ENCODE results near the gene HSPB6.

The HSPB6 gene

DNA sequence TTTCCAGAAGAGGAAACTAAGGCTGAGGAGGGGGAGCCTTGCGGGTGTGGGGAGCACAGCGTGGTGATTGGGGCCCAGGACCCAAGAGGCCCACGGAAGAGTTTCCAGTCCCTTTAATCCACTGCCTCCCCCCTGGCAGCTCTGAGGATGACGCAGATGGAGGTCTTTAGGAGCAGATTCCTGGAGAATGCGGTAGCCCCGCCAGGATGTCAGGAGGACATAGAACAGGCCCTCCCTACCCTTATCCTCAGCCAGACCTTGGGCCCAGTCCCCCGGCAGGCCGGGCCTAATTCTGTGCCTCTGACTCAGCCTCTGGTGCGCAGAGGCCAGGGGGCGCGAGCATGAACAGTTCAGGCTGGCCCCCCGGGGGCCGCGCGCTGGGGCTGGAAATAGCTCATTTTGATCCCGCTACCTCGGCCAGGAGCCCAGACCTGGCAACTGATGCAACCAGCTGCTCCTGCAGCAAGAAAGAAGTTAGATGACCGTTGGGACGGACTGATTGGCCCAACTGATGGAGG, 461 bp upstream of the HSPB6 start:
- Histone ChIP-seq H2AFZ (ENCODE audit: low read length) (peak overlapping the region; percentile 75), H2BK12ac (ENCODE audit: low read length) (peak overlapping the region; percentile 58), H3K23ac (ENCODE audit: low read depth, low read length, poor library complexity) (peak overlapping the region; percentile 65), H3K4ac (ENCODE audit: low read length) (peak overlapping the region; percentile 53), H3K9me3 (replicated peaks in 1 of 2; ENCODE audit: control insufficient read depth in 2 of 2, insufficient read depth in 1 of 2, low read depth in 1 of 2, low read length in 2 of 2) (no peaks in the 10 kb centered on the region), H3K14ac (ENCODE audit: low read length) (peak overlapping the region; percentile 56), H3K18ac (ENCODE audit: low read length) (peak overlapping the region; percentile 74), H3K79me1 (ENCODE audit: low read depth, low read length) (peaks cover 17% of the 10 kb centered on the region), H3K4me1 (ENCODE audit: control insufficient read depth in 2 of 2, insufficient read depth in 1 of 2, low read depth in 1 of 2, low read length in 2 of 2) (peaks cover 12 to 24% of the 10 kb centered on the region in 2 donors), H2BK15ac (ENCODE audit: low read length) (peak overlapping the region; percentile 97), H3K9ac (ENCODE audit: low read depth, low read length, poor library complexity) (peak overlapping the region; percentile 81), H3K27me3 (ENCODE audit: control insufficient read depth in 3 of 3, insufficient read depth in 3 of 3, low read depth in 1 of 3, low read length in 3 of 3) (peaks cover 0 to 13% (median 3%) of the 10 kb centered on the region in 3 experiments), H2BK5ac (ENCODE audit: low read length) (peak overlapping the region; percentile 75), H2BK120ac (ENCODE audit: low read depth, low read length) (peak overlapping the region; percentile 72), H2AK5ac (ENCODE audit: low read depth, low read length) (peak overlapping the region; percentile 99), H3K4me3 (ENCODE audit: low read length in 2 of 2) (peak overlapping the region; percentile 76 to 93), H3K4me2 (ENCODE audit: insufficient read depth, low read length, poor library complexity, severe bottlenecking) (peak overlapping the region; percentile 83), H4K91ac (ENCODE audit: low read depth, low read length, poor library complexity) (no peak overlapping the region), H3K27ac (replicated peaks; ENCODE audit: low read length) (peak overlapping the region; percentile 90), H3K36me3 (replicated peaks in 1 of 2; ENCODE audit: control insufficient read depth in 2 of 2, insufficient read depth in 2 of 2, low read length in 2 of 2) (peaks cover 25 to 53% of the 10 kb centered on the region in 2 donors), H4K8ac (ENCODE audit: low read depth, low read length) (peak overlapping the region; percentile 82)
- no CpG with 5 or more reads among the region's 19 CpGs for WGBS, 2 donors (ENCODE audit: extremely low coverage in 2 of 2, insufficient read length in 2 of 2, insufficient replicate concordance in 1 of 2)
- no peak for DNase-seq (ENCODE audit: low spot score)

DNA sequence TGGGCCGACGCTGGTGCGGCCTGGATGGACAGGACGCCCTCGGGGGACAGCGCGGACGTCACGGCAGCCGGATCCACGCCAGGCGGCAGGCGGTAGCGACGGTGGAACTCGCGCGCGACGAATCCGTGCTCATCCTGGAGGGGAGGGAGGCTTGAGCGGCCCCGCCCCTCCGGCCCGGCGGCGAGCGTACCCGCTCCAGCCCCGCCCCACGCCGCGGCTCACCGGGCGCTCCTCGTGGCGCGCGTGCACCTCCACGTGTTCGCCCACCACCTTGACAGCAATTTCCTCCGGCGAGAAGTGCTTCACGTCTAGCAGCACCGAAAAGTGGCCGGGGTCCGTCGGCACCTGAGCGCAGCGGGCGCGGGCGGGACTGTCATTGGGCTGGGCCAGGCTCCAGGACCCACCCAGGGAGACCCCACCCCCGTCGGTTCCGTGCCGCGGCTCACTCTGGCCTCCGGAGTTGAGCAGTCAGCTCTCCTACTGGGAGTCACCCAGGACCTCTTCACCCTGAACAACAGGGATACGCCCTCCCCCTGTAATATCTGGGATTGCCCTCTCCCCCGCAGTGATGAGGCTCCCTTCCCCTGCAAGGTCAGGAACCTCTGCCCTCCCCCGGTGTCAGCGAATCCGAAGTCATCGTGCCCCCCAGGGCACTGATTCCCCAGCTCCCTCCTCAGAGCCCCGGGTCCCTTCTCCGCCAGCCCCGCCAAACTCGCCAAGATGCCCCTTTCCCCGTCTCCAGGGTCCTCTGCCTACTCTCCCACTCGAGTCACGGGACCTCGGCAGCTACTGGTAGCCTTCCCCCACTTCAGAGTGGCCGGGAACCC, 1.1 kb downstream of the HSPB6 start:
- peak overlapping the region; percentile 49 for H3K4me2 ChIP-seq (ENCODE audit: insufficient read depth, low read length, poor library complexity, severe bottlenecking)
- DNase-seq (ENCODE audit: low spot score), result no peak

GRCh38 chr19:35755131-35755549, 1.7 kb downstream of the HSPB6 start:
- Histone ChIP-seq H3K18ac (ENCODE audit: low read length) (peak overlapping the region; percentile 96), H2AK5ac (ENCODE audit: low read depth, low read length) (peak overlapping the region; percentile 98), H2AFZ (ENCODE audit: low read length) (no peak overlapping the region), H2BK12ac (ENCODE audit: low read length) (no peak overlapping the region), H3K36me3 (replicated peaks in 1 of 2; ENCODE audit: control insufficient read depth in 2 of 2, insufficient read depth in 2 of 2, low read length in 2 of 2) (peaks cover 14 to 39% of the 10 kb centered on the region in 2 donors), H3K9ac (ENCODE audit: low read depth, low read length, poor library complexity) (peak overlapping the region; percentile 86), H3K9me3 (replicated peaks in 1 of 2; ENCODE audit: control insufficient read depth in 2 of 2, insufficient read depth in 1 of 2, low read depth in 1 of 2, low read length in 2 of 2) (no peaks in the 10 kb centered on the region), H3K4me3 (ENCODE audit: low read length in 2 of 2) (peak overlapping the region in 1 of 2 donors; percentile 70), H3K23ac (ENCODE audit: low read depth, low read length, poor library complexity) (peak overlapping the region; percentile 73), H3K4ac (ENCODE audit: low read length) (no peak overlapping the region), H3K27ac (replicated peaks; ENCODE audit: low read length) (no peak overlapping the region), H3K27me3 (ENCODE audit: control insufficient read depth in 3 of 3, insufficient read depth in 3 of 3, low read depth in 1 of 3, low read length in 3 of 3) (peaks cover 0 to 13% (median 3%) of the 10 kb centered on the region in 3 experiments), H4K91ac (ENCODE audit: low read depth, low read length, poor library complexity) (peak overlapping the region; percentile 43), H2BK15ac (ENCODE audit: low read length) (no peak overlapping the region), H3K14ac (ENCODE audit: low read length) (peak overlapping the region; percentile 31), H3K79me1 (ENCODE audit: low read depth, low read length) (peaks cover 17% of the 10 kb centered on the region), H2BK120ac (ENCODE audit: low read depth, low read length) (no peak overlapping the region), H3K4me1 (ENCODE audit: control insufficient read depth in 2 of 2, insufficient read depth in 1 of 2, low read depth in 1 of 2, low read length in 2 of 2) (peaks cover 12 to 24% of the 10 kb centered on the region in 2 donors), H3K4me2 (ENCODE audit: insufficient read depth, low read length, poor library complexity, severe bottlenecking) (peak overlapping the region; percentile 49), H4K8ac (ENCODE audit: low read depth, low read length) (peak overlapping the region; percentile 43), H2BK5ac (ENCODE audit: low read length) (no peak overlapping the region)
- DNase-seq (ENCODE audit: low spot score), result no peak
- no CpG with 5 or more reads among the region's 17 CpGs for WGBS, 2 donors (ENCODE audit: extremely low coverage in 2 of 2, insufficient read length in 2 of 2, insufficient replicate concordance in 1 of 2)

More for the DNA sequence above, 1.1 kb downstream of the HSPB6 start:
- Histone ChIP-seq H2BK15ac (ENCODE audit: low read length) (peak overlapping the region; percentile 38), H3K23ac (ENCODE audit: low read depth, low read length, poor library complexity) (peak overlapping the region; percentile 73), H4K91ac (ENCODE audit: low read depth, low read length, poor library complexity) (peak overlapping the region; percentile 43), H2BK12ac (ENCODE audit: low read length) (peak overlapping the region; percentile 84), H3K27me3 (ENCODE audit: control insufficient read depth in 3 of 3, insufficient read depth in 3 of 3, low read depth in 1 of 3, low read length in 3 of 3) (peaks cover 0 to 13% (median 3%) of the 10 kb centered on the region in 3 experiments), H3K9ac (ENCODE audit: low read depth, low read length, poor library complexity) (peak overlapping the region; percentile 86), H3K36me3 (replicated peaks in 1 of 2; ENCODE audit: control insufficient read depth in 2 of 2, insufficient read depth in 2 of 2, low read length in 2 of 2) (peaks cover 15 to 45% of the 10 kb centered on the region in 2 donors), H2BK120ac (ENCODE audit: low read depth, low read length) (no peak overlapping the region), H3K4ac (ENCODE audit: low read length) (peak overlapping the region; percentile 37), H3K27ac (replicated peaks; ENCODE audit: low read length) (no peak overlapping the region), H3K18ac (ENCODE audit: low read length) (peak overlapping the region; percentile 96), H3K79me1 (ENCODE audit: low read depth, low read length) (peaks cover 17% of the 10 kb centered on the region), H3K4me3 (ENCODE audit: low read length in 2 of 2) (peak overlapping the region in 1 of 2 donors; percentile 70), H3K4me1 (ENCODE audit: control insufficient read depth in 2 of 2, insufficient read depth in 1 of 2, low read depth in 1 of 2, low read length in 2 of 2) (peaks cover 12 to 24% of the 10 kb centered on the region in 2 donors), H3K14ac (ENCODE audit: low read length) (peak overlapping the region; percentile 89), H3K9me3 (replicated peaks in 1 of 2; ENCODE audit: control insufficient read depth in 2 of 2, insufficient read depth in 1 of 2, low read depth in 1 of 2, low read length in 2 of 2) (no peaks in the 10 kb centered on the region), H4K8ac (ENCODE audit: low read depth, low read length) (peak overlapping the region; percentile 43), H2AFZ (ENCODE audit: low read length) (no peak overlapping the region), H2AK5ac (ENCODE audit: low read depth, low read length) (peak overlapping the region; percentile 98), H2BK5ac (ENCODE audit: low read length) (no peak overlapping the region)
- no CpG with 5 or more reads among the region's 74 CpGs for WGBS, 2 donors (ENCODE audit: extremely low coverage in 2 of 2, insufficient read length in 2 of 2, insufficient replicate concordance in 1 of 2)

All from neuronal stem cell (in vitro differentiated cells).